ENCODE measurements around the gene PDLIM5.

Gene PDLIM5

GRCh38 chr4:94582517-94582916 lies 130.8 kb downstream of the PDLIM5 start:
- DNase-seq (ENCODE audit: low read depth) = no peak
- H3K4me3 ChIP-seq (ENCODE audit: low read depth, low read length) = no peak overlapping the region
- no peak for TF ChIP-seq CTCF (IDR thresholded peaks at IDR 0.05; ENCODE audit: insufficient read depth, low read depth, low read length, missing control alignments)

GRCh38 chr4:94583914-94584641 lies 132.3 kb downstream of the PDLIM5 start:
- TF ChIP-seq CTCF (IDR thresholded peaks at IDR 0.05; ENCODE audit: insufficient read depth, low read depth, low read length, missing control alignments) = no peak
- DNase-seq (ENCODE audit: low read depth) = peak; percentile 6

GRCh38 chr4:94588896-94589693 lies 137.4 kb downstream of the PDLIM5 start:
- DNase-seq (ENCODE audit: low read depth) = no peak
- TF ChIP-seq CTCF (IDR thresholded peaks at IDR 0.05; ENCODE audit: insufficient read depth, low read depth, low read length, missing control alignments) = no peak
- H3K4me3 ChIP-seq (ENCODE audit: low read depth, low read length) = no peak overlapping the region

More at GRCh38 chr4:94583914-94584641, 132.3 kb downstream of the PDLIM5 start:
- no peak overlapping the region for H3K4me3 ChIP-seq (ENCODE audit: low read depth, low read length)

DNA sequence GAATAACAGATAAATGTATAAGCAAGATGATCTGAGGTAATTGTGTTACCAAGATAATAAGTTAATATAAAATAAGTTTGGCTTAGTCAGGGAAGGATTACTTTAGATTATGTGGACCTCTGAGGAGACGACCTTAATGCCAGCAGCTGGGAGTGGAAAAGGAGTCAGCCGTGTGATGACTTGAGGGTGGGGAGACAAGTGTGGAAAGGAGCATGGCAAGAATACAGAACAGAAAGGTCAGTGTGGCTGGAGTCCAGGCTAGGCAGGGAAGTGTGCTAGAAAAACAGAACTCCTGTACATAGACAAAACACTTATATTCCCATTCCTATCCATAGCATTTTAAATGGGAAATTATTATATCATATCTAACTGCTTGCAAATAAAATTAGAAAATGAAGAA lies 138.8 kb downstream of the PDLIM5 start:
- no peak overlapping the region for H3K4me3 ChIP-seq (ENCODE audit: low read depth, low read length)
- DNase-seq (ENCODE audit: low read depth) = no peak
- no peak for TF ChIP-seq CTCF (IDR thresholded peaks at IDR 0.05; ENCODE audit: insufficient read depth, low read depth, low read length, missing control alignments)

GRCh38 chr4:94591289-94591688 lies 139.5 kb downstream of the PDLIM5 start:
- no peak for DNase-seq (ENCODE audit: low read depth)
- H3K4me3 ChIP-seq (ENCODE audit: low read depth, low read length) = no peak overlapping the region
- no peak for TF ChIP-seq CTCF (IDR thresholded peaks at IDR 0.05; ENCODE audit: insufficient read depth, low read depth, low read length, missing control alignments)

- H3K4me3 ChIP-seq (ENCODE audit: low read depth, low read length) = no peak overlapping the region
- TF ChIP-seq CTCF (IDR thresholded peaks at IDR 0.05; ENCODE audit: insufficient read depth, low read depth, low read length, missing control alignments) = no peak
Observed at GRCh38 chr4:94595013-94595412, 143.3 kb downstream of the PDLIM5 start.

More at GRCh38 chr4:94595013-94595412, 143.3 kb downstream of the PDLIM5 start:
- no peak for DNase-seq (ENCODE audit: low read depth)
